Measurements from ENCODE around the gene INPP5A. TPM values are rescaled to one million over a fixed set of nuclear protein-coding genes. Genes with fewer than 3 reads are reported as not detected.
A peak's percentile ranks its signal among the peaks of the same experiment; 100 is the strongest.

Gene INPP5A
- total RNA-seq, 1 donor from 2014 or later, result 41.0 TPM

DNA sequence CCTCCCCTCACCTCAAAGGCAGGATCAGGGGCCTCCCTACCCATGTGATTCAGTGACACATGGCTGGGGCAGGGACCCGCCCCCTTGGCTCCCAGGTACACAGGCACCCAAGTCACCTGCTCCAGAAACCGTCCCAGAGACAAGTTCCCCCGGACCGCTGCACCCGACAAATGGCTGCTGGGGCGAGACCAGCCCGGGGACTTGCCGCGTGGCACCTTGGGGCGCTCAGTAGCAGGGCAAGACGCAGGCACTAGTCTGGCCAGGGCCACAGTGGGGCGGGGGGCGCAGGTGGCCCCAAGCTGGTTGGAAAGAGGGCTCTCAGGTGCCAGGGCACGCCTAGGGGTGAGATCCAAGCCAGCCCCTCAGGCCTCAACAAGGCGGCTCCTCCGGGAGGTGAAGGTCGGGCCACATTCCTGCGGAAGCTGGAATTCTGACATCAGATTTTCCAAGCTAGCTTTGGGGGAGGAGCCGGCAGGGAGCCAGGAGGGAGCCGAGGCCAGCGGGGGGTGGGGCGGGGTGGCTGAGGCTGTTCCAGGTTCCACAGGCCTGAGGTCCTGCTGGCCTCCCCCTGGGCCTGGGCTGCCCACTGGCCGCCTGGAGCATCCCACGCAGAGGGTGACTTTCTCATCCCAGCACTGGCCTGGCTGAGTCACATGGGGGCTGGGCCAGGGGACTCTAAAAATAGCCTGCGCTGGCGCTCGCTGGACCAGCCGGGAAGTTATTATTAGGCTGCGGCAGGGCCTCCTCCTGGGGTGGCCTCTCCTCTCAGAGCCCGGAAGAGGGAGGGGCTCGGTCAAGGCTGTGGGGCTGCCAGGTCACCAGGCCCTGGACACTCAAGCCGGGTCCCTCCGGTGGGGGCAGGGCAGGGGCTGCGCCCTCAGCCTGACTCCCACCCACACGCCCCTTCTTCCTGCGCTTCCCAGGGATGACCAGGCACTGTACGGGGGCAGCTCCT is 20.5 kb upstream of the INPP5A start:
- peaks cover 56% of the 10 kb centered on the region for H3K4me1 Mint-ChIP-seq
- H3K36me3 Mint-ChIP-seq, result no peaks in the 10 kb centered on the region
- peaks cover 7% of the 10 kb centered on the region for H3K9me3 Mint-ChIP-seq
- TF ChIP-seq CTCF (IDR thresholded peaks at IDR 0.05; ENCODE audit: unreplicated experiment), result no peak
- H3K27me3 Mint-ChIP-seq (ENCODE audit: low read depth), result no peaks in the 10 kb centered on the region
- DNase-seq (ENCODE audit: low spot score in 2 of 2, unreplicated experiment in 2 of 2), result peak; percentile 48 to 75
- peak overlapping the region; percentile 95 for H3K27ac Mint-ChIP-seq
- H3K4me3 Mint-ChIP-seq, result peak overlapping the region; percentile 66

- Mint-ChIP-seq H3K4me3 (peak overlapping the region; percentile 66), H3K4me1 (peaks cover 57% of the 10 kb centered on the region), H3K27me3 (ENCODE audit: low read depth) (no peaks in the 10 kb centered on the region), H3K36me3 (no peaks in the 10 kb centered on the region), H3K9me3 (peaks cover under 1% of the 10 kb centered on the region), H3K27ac (peak overlapping the region; percentile 95)
- no peak for DNase-seq (ENCODE audit: low spot score in 2 of 2, unreplicated experiment in 2 of 2)
- TF ChIP-seq CTCF (IDR thresholded peaks at IDR 0.05; ENCODE audit: unreplicated experiment), result no peak
These were observed 19.6 kb upstream of the INPP5A start for GRCh38 chr10:132517951-132518521.

- TF ChIP-seq CTCF (IDR thresholded peaks at IDR 0.05; ENCODE audit: unreplicated experiment), result no peak
- DNase-seq (ENCODE audit: low spot score in 2 of 2, unreplicated experiment in 2 of 2), result peak in 1 of 2 experiments; percentile 69
- no peaks in the 10 kb centered on the region for H3K27me3 Mint-ChIP-seq (ENCODE audit: low read depth)
These were observed 18.8 kb upstream of the INPP5A start for GRCh38 chr10:132518572-132519381.

DNA sequence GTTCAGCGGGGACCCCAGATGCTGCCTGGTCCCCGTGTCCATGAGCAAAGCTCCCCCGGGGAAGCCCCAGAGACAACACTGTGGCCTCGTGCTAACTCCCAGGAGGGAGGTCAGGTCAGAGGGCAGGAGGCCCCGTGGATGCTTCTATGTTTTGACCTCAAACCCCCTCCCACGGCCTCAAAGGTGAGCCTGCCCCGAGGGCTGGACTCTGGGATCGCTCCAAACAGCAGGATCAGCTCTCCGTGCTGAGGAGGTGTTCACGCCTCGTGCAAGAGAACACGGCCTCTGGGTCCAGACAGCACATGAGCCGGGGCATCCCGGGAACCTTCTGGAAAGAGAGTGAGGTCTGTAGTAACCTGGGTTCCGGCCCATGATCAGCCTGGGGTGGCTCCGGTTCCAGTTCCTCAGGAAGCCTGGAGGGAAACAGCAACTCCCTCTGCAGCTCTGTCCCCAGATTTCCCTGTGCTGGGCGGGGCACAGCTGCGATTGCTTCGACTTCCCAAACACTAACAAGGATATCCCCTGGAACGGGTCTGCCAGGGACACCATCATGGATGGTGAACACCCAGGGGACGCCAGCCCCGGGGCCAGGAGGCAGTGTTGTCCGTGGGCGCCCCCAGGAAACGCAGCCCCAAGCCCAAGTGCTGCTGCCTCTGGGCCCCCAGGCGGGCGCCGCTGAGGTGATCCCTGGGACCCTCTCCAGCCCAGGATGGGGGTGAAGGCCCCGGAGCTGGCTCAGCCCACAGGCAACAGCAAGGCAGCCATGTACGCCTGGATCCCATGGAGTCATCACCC is 18.0 kb upstream of the INPP5A start:
- DNase-seq (ENCODE audit: low spot score in 2 of 2, unreplicated experiment in 2 of 2), result no peak
- H3K36me3 Mint-ChIP-seq, result no peaks in the 10 kb centered on the region
- no peaks in the 10 kb centered on the region for H3K9me3 Mint-ChIP-seq
- no peak for TF ChIP-seq CTCF (IDR thresholded peaks at IDR 0.05; ENCODE audit: unreplicated experiment)
- peak overlapping the region; percentile 95 for H3K27ac Mint-ChIP-seq
- no peaks in the 10 kb centered on the region for H3K27me3 Mint-ChIP-seq (ENCODE audit: low read depth)
- peaks cover 57% of the 10 kb centered on the region for H3K4me1 Mint-ChIP-seq
- no peak overlapping the region for H3K4me3 Mint-ChIP-seq

More at GRCh38 chr10:132518572-132519381, 18.8 kb upstream of the INPP5A start:
- H3K36me3 Mint-ChIP-seq, result no peaks in the 10 kb centered on the region
- peak overlapping the region; percentile 95 for H3K27ac Mint-ChIP-seq
- peak overlapping the region; percentile 66 for H3K4me3 Mint-ChIP-seq
- no peaks in the 10 kb centered on the region for H3K9me3 Mint-ChIP-seq
- peaks cover 57% of the 10 kb centered on the region for H3K4me1 Mint-ChIP-seq

Data from mesothelial cell of epicardium (in vitro differentiated cells).